Smooth muscle cell (in vitro differentiated cells): Measurements from ENCODE around the gene IMMP2L. TPM values are rescaled to one million over a fixed set of nuclear protein-coding genes. Genes with fewer than 3 reads are reported as not detected.

Experiments
- DNase-seq: peaks from one replicate; lab custom pipeline; 2025; ENCODE audit not compliant: unreplicated experiment; lab: John Stamatoyannopoulos, UW
- H2AFZ ChIP-seq: fragments of 200-600 bp; sonication (generic); 2 replicates; pipeline ENCODE4 v1.6.0; 2016; ENCODE audit warnings: antibody characterized with exemption, low read depth, mild to moderate bottlenecking
- H3F3A ChIP-seq: fragments of 200-600 bp; sonication (generic); 2 replicates; pipeline ENCODE4 v1.6.0; 2017; ENCODE audit warnings: antibody characterized with exemption, low read depth
- H3K27ac ChIP-seq: fragments of 200-600 bp; sonication (generic); 2 replicates; pipeline ENCODE4 v1.5.1; 2016; ENCODE audit warnings: low read depth, mild to moderate bottlenecking
- H3K27me3 ChIP-seq: fragments of 200-600 bp; sonication (generic); 2 replicates; pipeline ENCODE4 v1.6.1; 2016; ENCODE audit warnings: low read depth, mild to moderate bottlenecking
- H3K36me3 ChIP-seq: fragments of 200-600 bp; sonication (generic); 2 replicates; pipeline ENCODE4 v1.5.1; 2016; ENCODE audit warnings: low read depth
- H3K4me1 ChIP-seq: fragments of 200-600 bp; sonication (generic); 2 replicates; pipeline ENCODE4 v1.5.1; 2016; ENCODE audit warnings: low read depth
- H3K4me2 ChIP-seq: fragments of 200-600 bp; sonication (generic); 2 replicates; pipeline ENCODE4 v1.6.0; 2016; ENCODE audit warnings: mild to moderate bottlenecking
- H3K4me3 ChIP-seq: fragments of 200-600 bp; sonication (generic); 2 replicates; pipeline ENCODE4 v1.5.1; 2016; ENCODE audit warnings: mild to moderate bottlenecking
- H3K79me2 ChIP-seq: fragments of 200-600 bp; sonication (generic); 2 replicates; pipeline ENCODE4 v1.6.0; 2016; ENCODE audit warnings: low read depth, mild to moderate bottlenecking
- H3K9ac ChIP-seq: fragments of 200-600 bp; sonication (generic); 2 replicates; pipeline ENCODE4 v1.6.0; 2016; ENCODE audit warnings: low read depth
- H3K9me3 ChIP-seq: fragments of 200-600 bp; sonication (generic); replicated peaks from 2 replicates; pipeline ENCODE4 v1.5.1; 2016; ENCODE audit warnings: low read depth
- H4K20me1 ChIP-seq: fragments of 200-600 bp; sonication (generic); 2 replicates; pipeline ENCODE4 v1.6.0; 2016; ENCODE audit warnings: low read depth
- WGBS: methylation state at CpG from one replicate; pipeline ENCODE4 v1.1.7; 2016; ENCODE audit warnings: low lambda C conversion rate; 5-methylcytosine and 5-hydroxymethylcytosine counted together
- polyA plus RNA-seq: library from polyadenylated mRNA; unstranded; fragments of >200 nt; fragmentation: Nextera tagmentation; extraction: Ambion mirVana; gene quantifications from 2 replicates; pipeline ENCODE4 v1.2.1, GENCODE V29; 2016
- total RNA-seq: library from RNA; depleted of rRNA; stranded (reverse); fragments of >200 nt; gene quantifications from 2 replicates; pipeline ENCODE4 v1.2.3, GENCODE V29; 2014
- TF ChIP-seq, protein P1 (sequence below): fragments of 200-600 bp; sonication (generic); IDR thresholded peaks from 2 replicates; pipeline ENCODE4 v1.5.1; 2017; ENCODE audit warnings: borderline replicate concordance, mild to moderate bottlenecking, antibody characterized with exemption; ENCODE audit not compliant: insufficient read depth, poor library complexity, severe bottlenecking

IMMP2L gene
- total and polyA plus RNA-seq, 2 experiments from 2014 or later, result 10.9 to 11.1 TPM

GRCh38 chr7:111198255-111198654, 364.0 kb downstream of the IMMP2L start:
- WGBS, result 41% methylated on average over 4 of the region's 4 CpGs
- H3F3A ChIP-seq, result no peaks in the 10 kb centered on the region
- peak overlapping the region; percentile 64 for H3K4me2 ChIP-seq
- no peaks in the 10 kb centered on the region for H3K9me3 ChIP-seq
- no peak overlapping the region for H3K4me3 ChIP-seq
- no peaks in the 10 kb centered on the region for H3K27me3 ChIP-seq
- H3K4me1 ChIP-seq, result peaks cover 6% of the 10 kb centered on the region
- no peaks in the 10 kb centered on the region for H3K36me3 ChIP-seq
- H3K27ac ChIP-seq, result peak overlapping the region; percentile 54
- H2AFZ ChIP-seq, result no peak overlapping the region
- no peak overlapping the region for H3K9ac ChIP-seq
- H4K20me1 ChIP-seq, result no peaks in the 10 kb centered on the region
- H3K79me2 ChIP-seq, result no peaks in the 10 kb centered on the region
- TF ChIP-seq, protein P1, sequence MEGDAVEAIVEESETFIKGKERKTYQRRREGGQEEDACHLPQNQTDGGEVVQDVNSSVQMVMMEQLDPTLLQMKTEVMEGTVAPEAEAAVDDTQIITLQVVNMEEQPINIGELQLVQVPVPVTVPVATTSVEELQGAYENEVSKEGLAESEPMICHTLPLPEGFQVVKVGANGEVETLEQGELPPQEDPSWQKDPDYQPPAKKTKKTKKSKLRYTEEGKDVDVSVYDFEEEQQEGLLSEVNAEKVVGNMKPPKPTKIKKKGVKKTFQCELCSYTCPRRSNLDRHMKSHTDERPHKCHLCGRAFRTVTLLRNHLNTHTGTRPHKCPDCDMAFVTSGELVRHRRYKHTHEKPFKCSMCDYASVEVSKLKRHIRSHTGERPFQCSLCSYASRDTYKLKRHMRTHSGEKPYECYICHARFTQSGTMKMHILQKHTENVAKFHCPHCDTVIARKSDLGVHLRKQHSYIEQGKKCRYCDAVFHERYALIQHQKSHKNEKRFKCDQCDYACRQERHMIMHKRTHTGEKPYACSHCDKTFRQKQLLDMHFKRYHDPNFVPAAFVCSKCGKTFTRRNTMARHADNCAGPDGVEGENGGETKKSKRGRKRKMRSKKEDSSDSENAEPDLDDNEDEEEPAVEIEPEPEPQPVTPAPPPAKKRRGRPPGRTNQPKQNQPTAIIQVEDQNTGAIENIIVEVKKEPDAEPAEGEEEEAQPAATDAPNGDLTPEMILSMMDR, result no peak
- DNase-seq, result no peak

- H3K27me3 ChIP-seq, result no peaks in the 10 kb centered on the region
- H3K36me3 ChIP-seq, result no peaks in the 10 kb centered on the region
- H4K20me1 ChIP-seq, result no peaks in the 10 kb centered on the region
- no peaks in the 10 kb centered on the region for H3F3A ChIP-seq
- TF ChIP-seq, protein P1, result no peak
- H3K27ac ChIP-seq, result no peak overlapping the region
- H3K9me3 ChIP-seq, result no peaks in the 10 kb centered on the region
- WGBS, result 96% methylated on average over 8 of the region's 8 CpGs
- H3K4me2 ChIP-seq, result no peak overlapping the region
- no peak overlapping the region for H2AFZ ChIP-seq
- no peak overlapping the region for H3K9ac ChIP-seq
- no peaks in the 10 kb centered on the region for H3K79me2 ChIP-seq
- no peak overlapping the region for H3K4me3 ChIP-seq
- peaks cover 6% of the 10 kb centered on the region for H3K4me1 ChIP-seq
- no peak for DNase-seq
Observed at GRCh38 chr7:111196655-111197054, 365.6 kb downstream of the IMMP2L start.

GRCh38 chr7:111192614-111193413, 369.5 kb downstream of the IMMP2L start:
- Histone ChIP-seq H3K36me3 (no peaks in the 10 kb centered on the region), H2AFZ (no peak overlapping the region), H3K9ac (no peak overlapping the region), H3F3A (no peaks in the 10 kb centered on the region), H3K27ac (no peak overlapping the region), H3K9me3 (no peaks in the 10 kb centered on the region), H3K79me2 (no peaks in the 10 kb centered on the region), H3K4me1 (peaks cover 5% of the 10 kb centered on the region), H4K20me1 (no peaks in the 10 kb centered on the region), H3K4me2 (no peak overlapping the region), H3K4me3 (no peak overlapping the region), H3K27me3 (no peaks in the 10 kb centered on the region)
- DNase-seq, result no peak
- WGBS, result 84% methylated on average over 3 of the region's 3 CpGs
- TF ChIP-seq, protein P1, result no peak

DNA sequence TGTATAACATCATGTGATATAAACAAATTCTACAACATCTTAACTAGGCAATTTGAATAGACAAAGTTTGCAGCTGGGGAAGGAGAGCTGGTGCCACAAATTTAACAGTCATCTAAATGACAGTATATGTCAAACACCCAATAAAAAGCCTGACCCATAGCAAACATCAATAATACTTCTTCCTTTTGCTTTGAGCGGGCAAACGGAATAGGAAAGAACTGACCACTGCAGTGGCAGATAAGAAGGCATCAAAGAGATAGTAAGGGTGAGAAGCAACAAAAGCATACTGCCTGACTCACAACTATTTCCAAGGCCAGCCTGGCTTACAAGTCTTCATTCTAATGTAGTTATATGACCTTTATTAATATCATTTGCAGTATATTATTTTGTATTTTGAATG, 371.5 kb downstream of the IMMP2L start:
- TF ChIP-seq, protein P1, result no peak
- H3K27ac ChIP-seq, result no peak overlapping the region
- H4K20me1 ChIP-seq, result no peaks in the 10 kb centered on the region
- no peaks in the 10 kb centered on the region for H3F3A ChIP-seq
- H3K4me1 ChIP-seq, result no peaks in the 10 kb centered on the region
- H3K9ac ChIP-seq, result no peak overlapping the region
- H3K79me2 ChIP-seq, result no peaks in the 10 kb centered on the region
- H3K4me2 ChIP-seq, result no peak overlapping the region
- no peaks in the 10 kb centered on the region for H3K9me3 ChIP-seq
- H3K27me3 ChIP-seq, result no peaks in the 10 kb centered on the region
- 22% methylated on average over 2 of the region's 2 CpGs for WGBS
- H3K36me3 ChIP-seq, result no peaks in the 10 kb centered on the region
- no peak for DNase-seq
- no peak overlapping the region for H2AFZ ChIP-seq
- no peak overlapping the region for H3K4me3 ChIP-seq
